Measurements from ENCODE around the gene CDC42EP1.

DNA sequence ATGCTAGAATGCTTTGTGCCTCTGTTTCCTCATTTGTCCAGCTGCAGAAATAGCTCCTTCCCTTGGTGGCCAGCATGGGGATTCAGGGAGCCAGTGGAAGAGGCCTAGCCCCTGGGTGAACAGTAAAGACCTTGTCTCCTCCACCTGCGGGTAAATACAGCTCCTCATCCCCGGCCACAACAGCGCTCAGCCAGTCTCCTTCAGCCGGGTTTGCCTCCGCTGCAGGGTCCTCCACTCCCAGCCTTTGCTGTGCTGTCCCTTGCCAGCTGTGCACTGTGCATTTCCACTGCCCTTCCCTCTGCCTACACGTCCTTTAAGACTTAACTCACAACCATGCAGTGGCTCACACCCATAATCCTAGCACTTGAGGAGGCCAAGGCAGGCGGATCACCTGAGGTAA, 1.5 kb upstream of the CDC42EP1 start:
- TF ChIP-seq, protein P1, sequence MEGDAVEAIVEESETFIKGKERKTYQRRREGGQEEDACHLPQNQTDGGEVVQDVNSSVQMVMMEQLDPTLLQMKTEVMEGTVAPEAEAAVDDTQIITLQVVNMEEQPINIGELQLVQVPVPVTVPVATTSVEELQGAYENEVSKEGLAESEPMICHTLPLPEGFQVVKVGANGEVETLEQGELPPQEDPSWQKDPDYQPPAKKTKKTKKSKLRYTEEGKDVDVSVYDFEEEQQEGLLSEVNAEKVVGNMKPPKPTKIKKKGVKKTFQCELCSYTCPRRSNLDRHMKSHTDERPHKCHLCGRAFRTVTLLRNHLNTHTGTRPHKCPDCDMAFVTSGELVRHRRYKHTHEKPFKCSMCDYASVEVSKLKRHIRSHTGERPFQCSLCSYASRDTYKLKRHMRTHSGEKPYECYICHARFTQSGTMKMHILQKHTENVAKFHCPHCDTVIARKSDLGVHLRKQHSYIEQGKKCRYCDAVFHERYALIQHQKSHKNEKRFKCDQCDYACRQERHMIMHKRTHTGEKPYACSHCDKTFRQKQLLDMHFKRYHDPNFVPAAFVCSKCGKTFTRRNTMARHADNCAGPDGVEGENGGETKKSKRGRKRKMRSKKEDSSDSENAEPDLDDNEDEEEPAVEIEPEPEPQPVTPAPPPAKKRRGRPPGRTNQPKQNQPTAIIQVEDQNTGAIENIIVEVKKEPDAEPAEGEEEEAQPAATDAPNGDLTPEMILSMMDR (IDR thresholded peaks at IDR 0.05) = no peak
- no peak for TF ChIP-seq POLR2A (IDR thresholded peaks at IDR 0.05)
